Activated naive CD4-positive, alpha-beta T cell treated with anti-CD3 and anti-CD28 coated beads, Interleukin-2, amount 10 ng/mL, durations not matched to agents 7 days and 5 days (primary cell): ENCODE data around the gene UBASH3A.

Source experiments
- CTCF ChIA-PET: fragments of 350-600 bp; sonication (Branson Sonifier 250); formaldehyde crosslinking; loops from one replicate; lab custom pipeline; 2021; ENCODE audit warnings: antibody characterized with exemption; lab: Charles Lee
- DNase-seq: peaks from one replicate; pipeline ENCODE4 v3.0.0-alpha.2; 2020
- H3K27ac Mint-ChIP-seq: one replicate; pipeline ENCODE4 v1.8.0; 2021; ENCODE audit warnings: mild to moderate bottlenecking, moderate library complexity, mixed read lengths
- H3K27me3 Mint-ChIP-seq: one replicate; pipeline ENCODE4 v1.8.0; 2021; ENCODE audit warnings: mild to moderate bottlenecking, mixed read lengths
- H3K36me3 Mint-ChIP-seq: one replicate; pipeline ENCODE4 v1.8.0; 2021; ENCODE audit warnings: mixed read lengths
- H3K4me1 Mint-ChIP-seq: one replicate; pipeline ENCODE4 v1.8.0; 2021; ENCODE audit warnings: mixed read lengths
- H3K4me3 Mint-ChIP-seq: one replicate; pipeline ENCODE4 v1.8.0; 2021; ENCODE audit warnings: mild to moderate bottlenecking, moderate library complexity, mixed read lengths
- H3K9me3 Mint-ChIP-seq: one replicate; pipeline ENCODE4 v1.8.0; 2021; ENCODE audit warnings: mixed read lengths

UBASH3A gene

DNA sequence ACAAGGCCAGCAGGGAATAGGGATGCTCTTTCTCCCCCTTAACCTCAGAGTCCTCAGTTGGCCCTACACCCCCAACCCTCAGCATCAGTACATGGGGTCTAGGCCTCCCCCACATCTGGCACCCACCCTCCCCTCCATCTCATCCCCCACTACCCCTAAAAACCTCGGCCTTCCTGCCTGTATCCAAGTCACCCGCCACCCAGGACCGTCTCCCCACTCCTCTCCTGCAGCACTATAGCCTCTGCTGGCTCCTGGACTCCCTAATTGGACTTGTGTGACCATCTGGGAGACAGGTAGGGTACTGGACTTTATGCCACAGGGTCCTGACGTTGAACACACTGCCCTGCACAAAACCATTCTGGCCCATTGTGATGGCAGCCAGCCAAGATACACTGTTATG, 86.3 kb downstream of the UBASH3A start:
- Mint-ChIP-seq H3K9me3 (peaks cover 3% of the 10 kb centered on the region), H3K36me3 (no peaks in the 10 kb centered on the region), H3K4me1 (peaks cover 13% of the 10 kb centered on the region), H3K27ac (no peak overlapping the region), H3K4me3 (no peak overlapping the region), H3K27me3 (peaks cover 75% of the 10 kb centered on the region)
- CTCF ChIA-PET = interaction anchor here (0.9 to 1.5 kb wide), 2 partner anchors 16 to 181 kb away, joined by 3 to 4 read pairs; no protein-coding TSS in a partner anchor
- DNase-seq = no peak

DNA sequence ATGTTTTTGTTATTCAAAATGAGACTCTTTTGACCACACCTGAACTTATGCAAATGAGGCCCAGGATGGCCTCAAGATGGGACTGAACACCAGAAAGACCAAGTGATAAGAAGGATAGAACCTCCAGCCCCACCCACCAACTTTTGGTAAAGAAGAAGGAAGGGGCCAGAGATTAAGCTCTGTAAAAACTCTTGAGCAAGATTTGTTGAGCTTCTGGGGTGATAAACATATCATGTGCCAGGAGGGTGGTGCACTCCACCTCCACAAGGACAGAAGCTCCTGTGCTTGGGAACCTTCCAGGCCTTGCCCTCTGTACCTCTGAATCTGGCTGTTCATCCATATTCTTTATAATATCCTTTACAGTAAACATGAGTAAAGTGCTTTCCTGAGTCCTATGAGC, 87.0 kb downstream of the UBASH3A start:
- Mint-ChIP-seq H3K27ac (no peak overlapping the region), H3K9me3 (peaks cover 3% of the 10 kb centered on the region), H3K27me3 (peaks cover 76% of the 10 kb centered on the region), H3K4me1 (peaks cover 17% of the 10 kb centered on the region), H3K4me3 (no peak overlapping the region), H3K36me3 (no peaks in the 10 kb centered on the region)
- CTCF ChIA-PET = interaction anchor here (0.9 to 1.5 kb wide), 2 partner anchors 17 to 181 kb away, joined by 3 to 4 read pairs; no protein-coding TSS in a partner anchor
- no peak for DNase-seq

DNA sequence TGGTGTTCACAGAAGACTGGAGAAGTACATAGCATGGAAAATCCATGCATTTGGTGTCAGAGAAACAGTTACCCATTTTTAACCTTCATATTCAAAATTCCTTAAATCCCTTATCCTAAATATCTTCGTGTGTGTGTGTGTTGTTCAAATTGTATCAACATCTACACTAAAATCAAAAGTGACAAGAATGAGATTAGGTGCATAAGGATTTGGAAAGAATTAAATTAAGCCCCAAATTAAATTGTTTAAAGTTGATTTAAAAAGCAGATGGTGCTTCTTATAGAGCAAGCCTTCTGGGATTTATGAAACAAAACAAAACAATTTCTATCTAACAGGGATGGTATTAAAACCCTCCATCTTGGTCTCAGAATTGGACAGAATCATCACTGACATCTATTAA, 87.6 kb downstream of the UBASH3A start:
- H3K27me3 Mint-ChIP-seq = peaks cover 76% of the 10 kb centered on the region
- DNase-seq = no peak
- H3K27ac Mint-ChIP-seq = no peak overlapping the region
- CTCF ChIA-PET = interaction anchor here (1.7 kb wide), 1 partner anchor 24 kb away, joined by 5 read pairs; no protein-coding TSS in a partner anchor
- H3K9me3 Mint-ChIP-seq = peaks cover 3% of the 10 kb centered on the region
- no peaks in the 10 kb centered on the region for H3K36me3 Mint-ChIP-seq
- H3K4me3 Mint-ChIP-seq = no peak overlapping the region
- H3K4me1 Mint-ChIP-seq = peaks cover 21% of the 10 kb centered on the region

DNA sequence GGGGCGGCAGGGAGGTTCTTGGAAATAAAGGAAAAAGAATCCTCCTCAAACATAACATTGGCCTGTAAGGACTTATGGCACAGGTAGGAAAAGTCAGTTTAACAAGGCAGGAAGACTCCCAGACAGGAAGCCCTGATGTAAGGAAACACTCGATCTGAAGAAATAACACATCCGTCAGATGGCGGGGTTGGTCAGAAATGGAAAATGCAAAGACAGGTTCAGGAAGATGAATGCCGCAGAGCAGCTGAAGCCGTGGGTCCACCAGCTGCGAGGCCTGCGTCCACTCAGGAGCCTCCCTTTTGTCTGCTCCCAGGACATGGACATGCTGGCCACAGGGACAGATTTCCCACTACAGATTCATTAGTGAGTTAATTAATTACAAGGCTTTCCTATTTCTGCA, 88.5 kb downstream of the UBASH3A start:
- Mint-ChIP-seq H3K36me3 (no peaks in the 10 kb centered on the region), H3K9me3 (peaks cover 3% of the 10 kb centered on the region), H3K4me3 (no peak overlapping the region), H3K4me1 (peaks cover 28% of the 10 kb centered on the region), H3K27me3 (peaks cover 72% of the 10 kb centered on the region), H3K27ac (no peak overlapping the region)
- CTCF ChIA-PET = interaction anchor here (1.7 kb wide), 1 partner anchor 25 kb away, joined by 5 read pairs; no protein-coding TSS in a partner anchor
- DNase-seq = no peak

DNA sequence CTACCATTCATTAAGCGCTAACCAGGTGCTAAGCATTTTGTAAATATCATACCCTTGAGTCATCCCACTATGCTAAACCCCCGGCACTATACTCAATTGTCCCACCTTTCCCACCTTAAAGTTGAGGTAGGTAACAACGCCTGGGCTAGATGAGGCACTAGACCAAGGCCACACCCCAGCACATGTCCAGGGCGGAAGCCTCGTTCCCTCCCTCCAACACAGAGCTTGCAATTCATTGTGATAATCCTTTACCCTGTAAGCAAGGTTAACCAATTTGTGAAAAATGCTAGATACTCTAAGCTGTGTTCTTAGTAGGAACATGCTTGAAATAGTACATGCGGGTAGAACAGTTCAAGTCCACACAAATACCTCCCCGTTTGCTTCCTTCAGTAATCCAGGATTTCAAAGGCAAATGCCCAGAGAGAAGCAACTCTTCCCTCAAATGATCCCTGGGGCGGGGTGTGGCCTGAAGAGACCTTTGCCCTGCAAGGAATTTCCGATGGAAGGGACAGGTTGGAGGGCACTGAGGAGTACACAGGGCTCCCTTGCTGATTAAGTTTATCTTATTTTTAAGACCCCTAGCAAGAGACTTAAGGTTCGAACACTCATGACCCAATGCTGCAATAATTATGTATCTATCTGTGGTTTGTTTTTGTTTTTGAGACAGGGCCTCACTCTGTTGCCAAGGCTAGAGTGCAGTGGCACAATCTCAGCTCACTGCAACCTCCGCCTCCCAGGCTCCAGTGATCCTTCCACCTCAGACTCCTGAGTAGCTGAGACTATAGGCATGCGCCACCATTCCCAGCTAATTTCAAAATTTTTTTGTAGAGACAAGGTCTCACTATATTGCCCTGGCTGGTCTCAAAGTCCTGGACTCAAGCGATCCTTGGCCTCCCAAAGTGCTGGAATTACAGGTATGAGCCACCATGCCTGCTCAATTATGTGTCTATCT, 89.7 kb downstream of the UBASH3A start:
- no peak overlapping the region for H3K4me3 Mint-ChIP-seq
- no peaks in the 10 kb centered on the region for H3K36me3 Mint-ChIP-seq
- H3K4me1 Mint-ChIP-seq = peaks cover 28% of the 10 kb centered on the region
- peaks cover 3% of the 10 kb centered on the region for H3K9me3 Mint-ChIP-seq
- no peak overlapping the region for H3K27ac Mint-ChIP-seq
- no peak for DNase-seq
- CTCF ChIA-PET = interaction anchor here (1.3 kb wide), 1 partner anchor 26 kb away, joined by 3 read pairs; no protein-coding TSS in a partner anchor
- H3K27me3 Mint-ChIP-seq = peaks cover 64% of the 10 kb centered on the region

DNA sequence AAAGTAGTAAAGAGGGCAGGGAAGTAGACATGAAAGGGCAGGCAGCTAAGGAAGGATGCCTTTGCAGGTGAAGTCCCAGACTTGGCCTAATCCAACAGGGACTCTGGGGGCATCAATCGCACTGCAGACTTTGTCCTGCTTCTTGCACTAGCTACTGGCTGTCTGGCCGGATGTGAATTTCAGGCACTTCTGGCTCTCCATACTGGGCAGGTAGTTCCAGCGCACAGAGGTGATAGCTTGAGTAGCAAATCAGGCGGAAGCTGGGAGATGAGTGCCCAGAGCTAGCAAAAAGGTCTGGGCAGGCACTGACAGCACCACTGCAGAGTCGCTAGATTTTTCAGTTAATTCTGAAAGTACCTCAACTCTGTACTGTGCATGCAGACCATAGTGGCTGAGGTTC, 91.3 kb downstream of the UBASH3A start:
- Mint-ChIP-seq H3K4me3 (no peak overlapping the region), H3K36me3 (no peaks in the 10 kb centered on the region), H3K27ac (no peak overlapping the region), H3K4me1 (peaks cover 28% of the 10 kb centered on the region), H3K9me3 (no peaks in the 10 kb centered on the region), H3K27me3 (peaks cover 59% of the 10 kb centered on the region)
- CTCF ChIA-PET = no interaction called here
- no peak for DNase-seq

DNA sequence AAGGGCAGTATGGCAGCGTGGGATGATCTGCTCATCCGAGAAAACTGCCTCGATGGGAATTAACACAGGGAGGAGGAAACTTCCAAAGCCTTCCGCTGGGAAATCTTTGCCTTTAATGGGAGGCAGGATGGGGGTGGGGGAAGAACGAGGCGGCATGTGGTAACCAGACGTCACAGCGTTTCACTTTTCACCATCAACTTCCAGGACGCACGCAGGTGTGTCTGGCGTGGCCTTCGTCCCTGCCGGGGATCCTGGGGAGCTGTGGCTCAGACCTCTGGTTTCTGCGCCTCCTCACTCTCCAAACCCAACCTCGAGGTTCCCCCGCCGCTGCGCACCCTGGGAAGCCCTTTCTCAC, 92.0 kb downstream of the UBASH3A start:
- Mint-ChIP-seq H3K4me1 (peaks cover 28% of the 10 kb centered on the region), H3K36me3 (no peaks in the 10 kb centered on the region), H3K27me3 (peaks cover 56% of the 10 kb centered on the region), H3K9me3 (no peaks in the 10 kb centered on the region), H3K4me3 (peak overlapping the region; percentile 72), H3K27ac (no peak overlapping the region)
- no peak for DNase-seq
- CTCF ChIA-PET = no interaction called here

DNA sequence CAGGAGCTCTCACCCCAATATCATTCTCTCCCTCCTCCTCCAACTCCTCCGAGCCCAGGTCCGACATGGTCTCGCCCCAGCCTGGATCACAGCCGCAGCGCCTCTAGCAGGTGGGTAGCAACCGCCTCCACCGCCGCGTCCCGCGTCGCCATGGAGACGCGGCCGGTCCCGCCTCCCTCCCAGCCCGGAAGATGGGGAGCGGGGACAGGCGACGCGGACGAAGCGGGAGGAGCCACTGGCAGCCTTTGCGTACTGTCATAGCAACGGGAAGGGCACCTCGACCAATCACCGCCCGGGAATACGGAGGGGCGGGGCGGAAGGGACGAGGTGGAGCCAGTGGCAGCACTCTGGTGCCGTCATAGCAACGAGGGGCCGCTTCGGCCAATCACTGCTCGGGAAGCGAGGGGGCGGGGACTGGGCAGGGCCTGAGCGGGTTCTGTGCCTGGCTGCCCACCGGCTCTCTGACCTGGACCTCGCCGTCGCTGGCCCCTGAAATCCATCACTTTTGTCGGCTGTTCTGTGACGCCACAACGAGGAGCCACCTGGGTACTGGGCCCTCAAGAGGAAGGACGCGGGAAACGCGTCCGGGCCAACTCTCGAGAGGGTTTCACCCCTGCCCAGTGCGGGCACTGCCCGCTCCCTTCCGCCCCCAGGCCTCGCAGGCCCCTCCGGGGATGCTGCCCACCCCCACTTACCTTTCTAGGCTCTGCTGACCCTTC, 92.6 kb downstream of the UBASH3A start, which contains the start of gene RSPH1:
TSS of gene RSPH1 (minus strand) at position 105 of the 719 bp plus-strand sequence. CDS start at position 67, 38 bp downstream.
- no peaks in the 10 kb centered on the region for H3K9me3 Mint-ChIP-seq
- no peaks in the 10 kb centered on the region for H3K36me3 Mint-ChIP-seq
- H3K4me1 Mint-ChIP-seq = peaks cover 28% of the 10 kb centered on the region
- peaks cover 54% of the 10 kb centered on the region for H3K27me3 Mint-ChIP-seq
- peak within 1 kb of the TSS; percentile 31 for H3K27ac Mint-ChIP-seq
- DNase-seq = peak; percentile 100
- CTCF ChIA-PET = no interaction called here
- peak within 1 kb of the TSS; percentile 72 for H3K4me3 Mint-ChIP-seq

DNA sequence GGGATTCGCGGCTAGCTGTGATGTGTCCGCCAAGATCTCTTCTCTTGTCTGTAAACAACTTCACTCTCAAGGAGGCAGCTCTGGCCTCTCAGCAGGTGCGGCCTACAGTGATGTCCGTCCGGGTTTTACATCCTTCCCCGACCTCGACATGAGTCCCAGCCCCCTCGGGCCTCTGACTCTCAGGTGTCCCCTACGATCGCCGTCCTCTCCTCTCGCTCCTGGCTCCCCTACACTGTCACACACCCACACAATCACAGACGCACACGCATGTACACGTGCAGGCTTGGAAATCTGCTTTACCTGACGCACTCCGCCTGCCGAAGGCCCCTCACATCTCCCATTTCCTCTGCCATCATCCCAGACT, 93.1 kb downstream of the UBASH3A start:
- H3K36me3 Mint-ChIP-seq = no peaks in the 10 kb centered on the region
- no peaks in the 10 kb centered on the region for H3K9me3 Mint-ChIP-seq
- H3K4me3 Mint-ChIP-seq = peak overlapping the region; percentile 72
- peaks cover 55% of the 10 kb centered on the region for H3K27me3 Mint-ChIP-seq
- peak overlapping the region; percentile 31 for H3K27ac Mint-ChIP-seq
- DNase-seq = no peak
- CTCF ChIA-PET = no interaction called here
- H3K4me1 Mint-ChIP-seq = peaks cover 26% of the 10 kb centered on the region
